ENCODE data around the gene POLR3H.

The POLR3H gene

GRCh38 chr22:41512421-41513194 lies 31.7 kb downstream of the POLR3H start:
- DNase-seq: no peak

- DNase-seq: no peak
These were observed 32.7 kb downstream of the POLR3H start for GRCh38 chr22:41511521-41511968.

GRCh38 chr22:41508770-41509170 lies 35.5 kb downstream of the POLR3H start:
- no peak for DNase-seq

GRCh38 chr22:41507330-41508063 lies 36.8 kb downstream of the POLR3H start:
- DNase-seq: no peak

GRCh38 chr22:41505511-41506220 lies 38.6 kb downstream of the POLR3H start:
- DNase-seq: no peak

GRCh38 chr22:41504816-41505215 lies 39.5 kb downstream of the POLR3H start:
- DNase-seq: no peak

GRCh38 chr22:41504397-41504796 lies 39.9 kb downstream of the POLR3H start:
- no peak for DNase-seq

- DNase-seq: peak; percentile 26
These were observed 43.1 kb downstream of the POLR3H start for GRCh38 chr22:41501209-41501608.

GRCh38 chr22:41500303-41500702 lies 44.0 kb downstream of the POLR3H start:
- DNase-seq: no peak

GRCh38 chr22:41499624-41500280 lies 44.5 kb downstream of the POLR3H start:
- DNase-seq: no peak

GRCh38 chr22:41498303-41498835 lies 45.9 kb downstream of the POLR3H start:
- DNase-seq: no peak

- DNase-seq: no peak
These were observed 52.7 kb downstream of the POLR3H start for GRCh38 chr22:41491374-41492100.

GRCh38 chr22:41488596-41489385 lies 55.5 kb downstream of the POLR3H start:
- DNase-seq: no peak

GRCh38 chr22:41488076-41488475 lies 56.2 kb downstream of the POLR3H start:
- DNase-seq: no peak

- no peak for DNase-seq
These were observed 57.0 kb downstream of the POLR3H start for GRCh38 chr22:41487037-41487935.

- DNase-seq: no peak
These were observed 59.2 kb downstream of the POLR3H start for GRCh38 chr22:41485033-41485432.

GRCh38 chr22:41482319-41482935 lies 61.8 kb downstream of the POLR3H start:
- no peak for DNase-seq

- no peak for DNase-seq
These were observed 62.3 kb downstream of the POLR3H start for GRCh38 chr22:41481925-41482318.

- no peak for DNase-seq
These were observed 63.0 kb downstream of the POLR3H start for GRCh38 chr22:41481131-41481830.
